Epithelial cell of esophagus (primary cell): ENCODE measurements around the gene TNKS2.
A peak's percentile ranks its signal among the peaks of the same experiment; 100 is the strongest.
"Not testable (repeated sequence)": the region's sequence is repeated elsewhere in the genome, so short reads cannot be mapped to it uniquely, and the experiment has no call there.

ENCODE experiments used
- DNase-seq: peaks from one replicate; pipeline ENCODE4 v3.0.0; 2010; ENCODE audit warnings: low read depth
- H3K4me3 ChIP-seq: 2 replicates; pipeline ENCODE4 v1.5.1; 2011; ENCODE audit warnings: mild to moderate bottlenecking, low read length, control low read depth
- CTCF ChIP-seq: IDR thresholded peaks from 2 replicates; pipeline ENCODE4 v1.5.1; 2011; ENCODE audit warnings: low read depth, mild to moderate bottlenecking, low read length, control low read depth, inconsistent platforms; ENCODE audit not compliant: insufficient read depth; ENCODE audit errors: missing control alignments

Gene TNKS2

DNA sequence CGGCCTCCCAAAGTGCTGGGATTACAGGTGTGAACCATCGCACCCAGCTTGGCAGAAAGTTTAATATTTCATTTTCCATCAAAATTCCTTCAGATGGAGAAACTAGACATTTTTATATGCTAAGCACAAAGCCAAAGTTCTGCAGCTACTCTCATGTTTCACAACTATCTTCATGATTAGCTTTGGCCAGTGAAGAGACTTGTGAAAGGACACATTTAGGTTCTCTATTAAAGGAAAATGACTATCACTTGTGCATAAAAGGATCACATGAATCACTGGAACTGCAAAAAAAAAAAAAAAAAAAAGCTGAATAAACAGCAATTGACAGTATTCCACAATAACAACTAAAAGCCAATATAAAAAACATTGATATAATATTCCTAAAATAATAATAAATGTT, 94.8 kb downstream of the TNKS2 start:
- TF ChIP-seq CTCF = no peak
- no peak overlapping the region for H3K4me3 ChIP-seq
- DNase-seq = no peak

DNA sequence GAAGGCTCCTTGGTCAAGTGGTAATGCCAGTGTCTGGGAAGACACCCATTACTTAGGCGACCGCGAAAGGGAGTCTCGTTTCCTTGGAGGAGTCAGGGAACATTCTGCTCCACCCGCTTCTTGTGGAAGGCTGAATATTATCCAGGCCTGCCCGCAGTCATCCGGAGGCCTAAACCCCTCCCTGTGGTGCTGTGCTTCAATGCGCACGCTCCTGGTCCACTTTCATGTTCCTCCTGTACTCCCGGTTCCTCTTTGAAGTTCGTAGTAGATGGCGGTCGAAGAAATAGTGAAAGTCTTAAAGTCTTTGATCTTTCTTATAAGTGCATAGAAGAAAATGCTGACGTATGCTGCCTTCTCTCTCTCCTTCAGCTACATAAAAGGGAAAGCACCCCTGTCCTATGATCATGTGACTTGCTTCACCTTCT, 96.0 kb downstream of the TNKS2 start:
- DNase-seq, H3K4me3 ChIP-seq: not testable (repeated sequence)

GRCh38 chr10:91896212-91896756, 98.1 kb downstream of the TNKS2 start:
- DNase-seq = no peak
- no peak for TF ChIP-seq CTCF
- H3K4me3 ChIP-seq = no peak overlapping the region

GRCh38 chr10:91897421-91897820, 99.2 kb downstream of the TNKS2 start:
- no peak for TF ChIP-seq CTCF
- no peak overlapping the region for H3K4me3 ChIP-seq
- no peak for DNase-seq

GRCh38 chr10:91901784-91902677, 103.8 kb downstream of the TNKS2 start:
- peak; percentile 93 for DNase-seq
- no peak overlapping the region for H3K4me3 ChIP-seq
- TF ChIP-seq CTCF = no peak

GRCh38 chr10:91907033-91907594, 108.9 kb downstream of the TNKS2 start:
- no peak for DNase-seq
- no peak for TF ChIP-seq CTCF
- H3K4me3 ChIP-seq = no peak overlapping the region

DNA sequence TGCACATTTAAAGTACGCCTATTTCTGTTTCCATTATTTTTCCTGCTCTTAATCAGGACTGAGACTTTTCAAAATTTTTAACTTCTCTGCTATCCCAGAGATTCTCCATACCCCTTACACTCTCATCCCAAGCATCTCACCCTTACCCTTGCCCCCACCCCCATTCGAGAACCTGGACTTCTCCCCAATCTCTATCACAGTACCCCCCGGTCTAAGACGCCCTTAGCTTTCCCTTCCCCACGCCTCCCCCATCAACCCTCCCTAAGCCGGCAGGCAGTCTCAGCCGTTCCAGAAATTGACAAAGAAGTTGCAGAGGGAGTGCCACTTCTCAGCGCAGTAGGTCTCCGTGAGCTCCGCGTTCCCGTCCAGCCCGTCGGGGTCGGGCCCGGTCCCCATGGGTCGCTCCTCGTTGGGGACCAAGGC, 109.7 kb downstream of the TNKS2 start:
- H3K4me3 ChIP-seq = peak overlapping the region; percentile 71
- no peak for TF ChIP-seq CTCF
- DNase-seq = no peak
